GM23338 (cell line): Measurements from ENCODE around the gene DHX32. TPM values are rescaled to one million over a fixed set of nuclear protein-coding genes. Genes with fewer than 3 reads are reported as not detected.

Experiments used
- ATAC-seq: fragments of 200-7000 bp; cut with Tn5 transposase; 3 replicates; pipeline ENCODE4 v1.9.1; 2020
- DNase-seq: peaks from one replicate; pipeline ENCODE4 v3.0.0-alpha.2; 2015; ENCODE audit warnings: low spot score
- H2AFZ ChIP-seq: fragments of 200-600 bp; sonication (generic); 2 replicates; pipeline ENCODE4 v1.8.0; 2016; ENCODE audit warnings: antibody characterized with exemption, mild to moderate bottlenecking, moderate library complexity
- H3F3A ChIP-seq: fragments of 200-600 bp; sonication (generic); replicated peaks from 2 replicates; pipeline ENCODE4 v1.8.0; 2017; ENCODE audit warnings: antibody characterized with exemption, mixed run types, low read depth
- H3K27ac ChIP-seq: fragments of 200-600 bp; sonication (generic); 2 replicates; pipeline ENCODE4 v1.6.1; 2016; ENCODE audit warnings: low read depth
- H3K27me3 ChIP-seq: fragments of 200-600 bp; sonication (generic); 2 replicates; pipeline ENCODE4 v1.8.0; 2016; ENCODE audit warnings: mild to moderate bottlenecking, mixed run types, moderate library complexity; ENCODE audit not compliant: insufficient read depth
- H3K36me3 ChIP-seq: fragments of 200-600 bp; sonication (generic); 2 replicates; pipeline ENCODE4 v1.8.0; 2016; ENCODE audit warnings: mild to moderate bottlenecking; ENCODE audit not compliant: insufficient read depth
- H3K4me1 ChIP-seq: fragments of 200-600 bp; sonication (generic); 2 replicates; pipeline ENCODE4 v1.8.0; 2016; ENCODE audit warnings: mild to moderate bottlenecking, moderate library complexity; ENCODE audit not compliant: insufficient read depth
- H3K4me2 ChIP-seq: fragments of 200-600 bp; sonication (generic); 2 replicates; pipeline ENCODE4 v1.7.1; 2017; ENCODE audit warnings: mixed run types
- H3K4me3 ChIP-seq: fragments of 200-600 bp; sonication (generic); 2 replicates; pipeline ENCODE4 v1.6.1; 2016; ENCODE audit warnings: mixed run types
- H3K79me2 ChIP-seq: fragments of 200-600 bp; sonication (generic); replicated peaks from 2 replicates; pipeline ENCODE4 v1.8.0; 2017; ENCODE audit warnings: mild to moderate bottlenecking; ENCODE audit not compliant: insufficient read depth
- H3K9me2 ChIP-seq: fragments of 200-600 bp; sonication (generic); 2 replicates; pipeline ENCODE4 v1.8.0; 2017; ENCODE audit not compliant: insufficient read depth
- H4K20me1 ChIP-seq: fragments of 200-600 bp; sonication (generic); replicated peaks from 2 replicates; pipeline ENCODE4 v1.8.0; 2017; ENCODE audit warnings: mild to moderate bottlenecking; ENCODE audit not compliant: insufficient read depth
- H3K27ac Mint-ChIP-seq: 2 replicates; pipeline ENCODE4 v1.8.0; 2020; ENCODE audit warnings: inconsistent platforms, mild to moderate bottlenecking, moderate library complexity, mixed read lengths
- H3K27me3 Mint-ChIP-seq: 3 replicates; pipeline ENCODE4 v1.8.0; 2022; ENCODE audit warnings: low read depth, mild to moderate bottlenecking, moderate library complexity, mixed read lengths, inconsistent platforms; ENCODE audit not compliant: insufficient read depth, poor library complexity
- H3K36me3 Mint-ChIP-seq: 3 replicates; pipeline ENCODE4 v1.8.0; 2021; ENCODE audit warnings: low read depth, mild to moderate bottlenecking, inconsistent platforms, moderate library complexity, mixed read lengths
- H3K4me1 Mint-ChIP-seq: 3 replicates; pipeline ENCODE4 v1.8.0; 2020; ENCODE audit warnings: mild to moderate bottlenecking, inconsistent platforms, mixed read lengths
- H3K4me3 Mint-ChIP-seq: 3 replicates; pipeline ENCODE4 v1.8.0; 2021; ENCODE audit warnings: moderate library complexity, mild to moderate bottlenecking, inconsistent platforms, mixed read lengths
- H3K9me3 Mint-ChIP-seq: 3 replicates; pipeline ENCODE4 v1.8.0; 2020; ENCODE audit warnings: moderate library complexity, mild to moderate bottlenecking, inconsistent platforms, mixed read lengths
- CREB1 ChIP-seq: fragments of 250-450 bp; sonication (Bioruptor Pico); IDR thresholded peaks from 2 replicates; pipeline ENCODE4 v1.5.0; 2020; ENCODE audit warnings: low read depth, mild to moderate bottlenecking, moderate library complexity
- JUNB ChIP-seq: IDR thresholded peaks from one replicate; pipeline ENCODE4 v1.6.1; 2016; ENCODE audit warnings: antibody characterized with exemption; ENCODE audit not compliant: unreplicated experiment
- NANOG ChIP-seq: IDR thresholded peaks from 2 replicates; pipeline ENCODE4 v1.6.1; 2016; ENCODE audit warnings: antibody characterized with exemption, borderline replicate concordance
- POLR2AphosphoS5 ChIP-seq: IDR thresholded peaks from 2 replicates; pipeline ENCODE4 v1.6.1; 2016; ENCODE audit warnings: antibody characterized with exemption, low read depth
- STAT1 ChIP-seq: IDR thresholded peaks from one replicate; pipeline ENCODE4 v1.6.1; 2016; ENCODE audit warnings: antibody characterized with exemption; ENCODE audit not compliant: unreplicated experiment
- ZNF114 ChIP-seq: fragments of 250-450 bp; sonication (Bioruptor Pico); IDR thresholded peaks from 2 replicates; pipeline ENCODE4 v1.5.0; 2020; ENCODE audit warnings: mild to moderate bottlenecking, moderate library complexity
- ZNF331 ChIP-seq: fragments of 250-450 bp; sonication (Bioruptor Pico); IDR thresholded peaks from 2 replicates; pipeline ENCODE4 v1.5.0; 2020; ENCODE audit warnings: low read depth, mild to moderate bottlenecking, moderate library complexity
- polyA plus RNA-seq: library from polyadenylated mRNA; unstranded; fragments of >200 nt; fragmentation: Nextera tagmentation; extraction: Ambion mirVana; gene quantifications from 2 replicates; pipeline ENCODE4 v1.2.1, GENCODE V29; 2016
- total RNA-seq: library from RNA; depleted of rRNA; stranded (reverse); fragments of >200 nt; shearing (Covaris generic); gene quantifications from 2 replicates; pipeline ENCODE4 v1.2.3, GENCODE V29; 2014
- TF ChIP-seq, protein P1 (sequence below), 2 experiments: fragments of 200-600 bp in 1 of 2; sonication (generic) in 1 of 2; conservative IDR thresholded peaks; 2 replicates each; pipeline versions ENCODE4 v1.5.1 to v1.6.1; 2016 to 2017; ENCODE audit warnings: antibody characterized with exemption in 2 of 2, low read depth in 2 of 2, mild to moderate bottlenecking in 2 of 2, moderate library complexity in 1 of 2
- TF ChIP-seq, protein P2 (sequence below): IDR thresholded peaks from one replicate; pipeline ENCODE4 v1.6.1; 2018; ENCODE audit warnings: antibody characterized with exemption; ENCODE audit not compliant: unreplicated experiment
- TF ChIP-seq, protein P3 (sequence below): IDR thresholded peaks from 2 replicates; pipeline ENCODE4 v1.6.1; 2016; ENCODE audit warnings: antibody characterized with exemption

DHX32 gene
- total and polyA plus RNA-seq, 2 experiments from 2014 or later: 9.5 to 21.6 TPM

DNA sequence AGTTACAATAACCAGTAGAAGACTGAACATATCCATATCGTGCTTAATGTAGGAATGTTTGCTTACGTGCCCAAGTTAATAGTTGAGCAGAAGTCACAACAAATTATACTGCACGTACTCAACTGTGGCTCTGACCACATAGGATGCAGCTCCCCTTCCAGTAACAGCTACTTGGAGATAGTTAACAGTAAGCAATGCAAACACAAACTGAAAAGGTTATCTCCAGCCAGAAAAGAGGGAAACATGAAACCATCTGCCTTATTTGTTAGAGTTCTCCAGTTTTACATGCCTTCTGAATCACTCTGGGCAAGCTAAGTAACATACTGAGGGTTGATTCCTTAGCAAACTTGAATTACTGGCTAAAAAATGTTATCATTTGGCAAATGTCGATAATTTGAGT lies 9.8 kb downstream of the DHX32 start:
- Histone ChIP-seq H3K27ac (no peak overlapping the region), H3K4me2 (no peak overlapping the region)

DNA sequence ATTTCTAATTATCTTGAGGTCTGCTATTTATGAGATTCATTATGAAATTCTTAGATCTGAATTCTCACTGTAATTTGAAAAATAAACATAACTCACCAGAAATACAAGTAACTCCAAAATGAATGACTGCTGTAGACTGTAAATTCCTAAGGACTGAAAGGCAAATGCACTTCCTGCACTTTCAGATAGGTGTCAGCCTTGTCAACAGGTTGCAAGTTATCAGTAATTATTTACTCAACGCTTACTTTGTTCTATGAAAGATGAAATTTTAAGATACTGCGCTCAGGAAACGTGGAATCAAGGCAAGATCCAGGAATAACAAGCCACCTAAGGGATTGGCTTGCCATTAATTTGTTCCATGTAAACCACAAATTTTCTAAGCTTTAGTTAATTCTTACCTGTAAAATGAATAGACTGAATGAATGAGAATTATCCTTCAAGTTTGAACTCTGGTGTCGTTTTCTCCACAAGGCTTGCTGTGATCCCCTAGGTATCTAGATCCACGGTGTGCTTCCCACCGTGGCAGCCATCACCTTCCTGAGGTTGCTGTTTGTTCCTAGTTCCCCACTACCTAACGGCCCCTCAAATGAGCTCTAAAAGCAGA lies 12.6 kb downstream of the DHX32 start:
- TF ChIP-seq, protein P1, sequence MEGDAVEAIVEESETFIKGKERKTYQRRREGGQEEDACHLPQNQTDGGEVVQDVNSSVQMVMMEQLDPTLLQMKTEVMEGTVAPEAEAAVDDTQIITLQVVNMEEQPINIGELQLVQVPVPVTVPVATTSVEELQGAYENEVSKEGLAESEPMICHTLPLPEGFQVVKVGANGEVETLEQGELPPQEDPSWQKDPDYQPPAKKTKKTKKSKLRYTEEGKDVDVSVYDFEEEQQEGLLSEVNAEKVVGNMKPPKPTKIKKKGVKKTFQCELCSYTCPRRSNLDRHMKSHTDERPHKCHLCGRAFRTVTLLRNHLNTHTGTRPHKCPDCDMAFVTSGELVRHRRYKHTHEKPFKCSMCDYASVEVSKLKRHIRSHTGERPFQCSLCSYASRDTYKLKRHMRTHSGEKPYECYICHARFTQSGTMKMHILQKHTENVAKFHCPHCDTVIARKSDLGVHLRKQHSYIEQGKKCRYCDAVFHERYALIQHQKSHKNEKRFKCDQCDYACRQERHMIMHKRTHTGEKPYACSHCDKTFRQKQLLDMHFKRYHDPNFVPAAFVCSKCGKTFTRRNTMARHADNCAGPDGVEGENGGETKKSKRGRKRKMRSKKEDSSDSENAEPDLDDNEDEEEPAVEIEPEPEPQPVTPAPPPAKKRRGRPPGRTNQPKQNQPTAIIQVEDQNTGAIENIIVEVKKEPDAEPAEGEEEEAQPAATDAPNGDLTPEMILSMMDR (conservative IDR thresholded peaks at IDR 0.05; ENCODE audit: low read depth in 2 of 2): peak; percentile 84 to 93
- TF ChIP-seq, protein P2, sequence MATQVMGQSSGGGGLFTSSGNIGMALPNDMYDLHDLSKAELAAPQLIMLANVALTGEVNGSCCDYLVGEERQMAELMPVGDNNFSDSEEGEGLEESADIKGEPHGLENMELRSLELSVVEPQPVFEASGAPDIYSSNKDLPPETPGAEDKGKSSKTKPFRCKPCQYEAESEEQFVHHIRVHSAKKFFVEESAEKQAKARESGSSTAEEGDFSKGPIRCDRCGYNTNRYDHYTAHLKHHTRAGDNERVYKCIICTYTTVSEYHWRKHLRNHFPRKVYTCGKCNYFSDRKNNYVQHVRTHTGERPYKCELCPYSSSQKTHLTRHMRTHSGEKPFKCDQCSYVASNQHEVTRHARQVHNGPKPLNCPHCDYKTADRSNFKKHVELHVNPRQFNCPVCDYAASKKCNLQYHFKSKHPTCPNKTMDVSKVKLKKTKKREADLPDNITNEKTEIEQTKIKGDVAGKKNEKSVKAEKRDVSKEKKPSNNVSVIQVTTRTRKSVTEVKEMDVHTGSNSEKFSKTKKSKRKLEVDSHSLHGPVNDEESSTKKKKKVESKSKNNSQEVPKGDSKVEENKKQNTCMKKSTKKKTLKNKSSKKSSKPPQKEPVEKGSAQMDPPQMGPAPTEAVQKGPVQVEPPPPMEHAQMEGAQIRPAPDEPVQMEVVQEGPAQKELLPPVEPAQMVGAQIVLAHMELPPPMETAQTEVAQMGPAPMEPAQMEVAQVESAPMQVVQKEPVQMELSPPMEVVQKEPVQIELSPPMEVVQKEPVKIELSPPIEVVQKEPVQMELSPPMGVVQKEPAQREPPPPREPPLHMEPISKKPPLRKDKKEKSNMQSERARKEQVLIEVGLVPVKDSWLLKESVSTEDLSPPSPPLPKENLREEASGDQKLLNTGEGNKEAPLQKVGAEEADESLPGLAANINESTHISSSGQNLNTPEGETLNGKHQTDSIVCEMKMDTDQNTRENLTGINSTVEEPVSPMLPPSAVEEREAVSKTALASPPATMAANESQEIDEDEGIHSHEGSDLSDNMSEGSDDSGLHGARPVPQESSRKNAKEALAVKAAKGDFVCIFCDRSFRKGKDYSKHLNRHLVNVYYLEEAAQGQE: no peak
- DNase-seq (peak; percentile 66), ATAC-seq (peak; percentile 52)
- Histone ChIP-seq H3K9me2 (no peaks in the 10 kb centered on the region), H3K4me3 (no peak overlapping the region), H3K4me1 (no peaks in the 10 kb centered on the region), H4K20me1 (no peaks in the 10 kb centered on the region), H3F3A (no peaks in the 10 kb centered on the region), H3K4me2 (no peak overlapping the region), H3K36me3 (no peaks in the 10 kb centered on the region), H3K27ac (no peak overlapping the region), H2AFZ (no peak overlapping the region), H3K27me3 (no peaks in the 10 kb centered on the region), H3K79me2 (no peaks in the 10 kb centered on the region)
- Mint-ChIP-seq H3K27me3 (no peaks in the 10 kb centered on the region), H3K4me1 (no peaks in the 10 kb centered on the region; the same call in 2 of the 3 replicates), H3K4me3 (no peak overlapping the region), H3K9me3 (no peaks in the 10 kb centered on the region), H3K27ac (no peak overlapping the region), H3K36me3 (peaks cover 6% of the 10 kb centered on the region)

More for the DNA sequence above, 9.8 kb downstream of the DHX32 start:
- H2AFZ ChIP-seq: no peak overlapping the region
- H3K4me1 ChIP-seq: no peaks in the 10 kb centered on the region
- Mint-ChIP-seq H3K27me3 (no peaks in the 10 kb centered on the region), H3K4me1 (no peaks in the 10 kb centered on the region; the same call in 2 of the 3 replicates), H3K27ac (no peak overlapping the region), H3K4me3 (no peak overlapping the region), H3K9me3 (peaks cover 19% of the 10 kb centered on the region), H3K36me3 (peaks cover 29% of the 10 kb centered on the region)
- DNase-seq (no peak), ATAC-seq (no peak)
- no peaks in the 10 kb centered on the region for H4K20me1 ChIP-seq
- H3K9me2 ChIP-seq: no peaks in the 10 kb centered on the region
- no peak overlapping the region for H3K4me3 ChIP-seq
- peaks cover 8% of the 10 kb centered on the region; the same call in 1 of the 2 replicates for H3K36me3 ChIP-seq
- H3F3A ChIP-seq: no peaks in the 10 kb centered on the region
- no peaks in the 10 kb centered on the region for H3K27me3 ChIP-seq
- H3K79me2 ChIP-seq: no peaks in the 10 kb centered on the region
- TF ChIP-seq CREB1 (CRISPR knock-in tag) (no peak), NANOG (no peak), ZNF331 (CRISPR knock-in tag) (no peak), JUNB (no peak), STAT1 (no peak), POLR2AphosphoS5 (no peak), ZNF114 (CRISPR knock-in tag) (no peak)
- TF ChIP-seq, protein P1 (conservative IDR thresholded peaks at IDR 0.05; ENCODE audit: low read depth in 2 of 2): no peak
- TF ChIP-seq, protein P3, sequence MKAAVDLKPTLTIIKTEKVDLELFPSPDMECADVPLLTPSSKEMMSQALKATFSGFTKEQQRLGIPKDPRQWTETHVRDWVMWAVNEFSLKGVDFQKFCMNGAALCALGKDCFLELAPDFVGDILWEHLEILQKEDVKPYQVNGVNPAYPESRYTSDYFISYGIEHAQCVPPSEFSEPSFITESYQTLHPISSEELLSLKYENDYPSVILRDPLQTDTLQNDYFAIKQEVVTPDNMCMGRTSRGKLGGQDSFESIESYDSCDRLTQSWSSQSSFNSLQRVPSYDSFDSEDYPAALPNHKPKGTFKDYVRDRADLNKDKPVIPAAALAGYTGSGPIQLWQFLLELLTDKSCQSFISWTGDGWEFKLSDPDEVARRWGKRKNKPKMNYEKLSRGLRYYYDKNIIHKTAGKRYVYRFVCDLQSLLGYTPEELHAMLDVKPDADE: no peak
